ENCODE data around the gene DPP4. TPM values are rescaled to one million over a fixed set of nuclear protein-coding genes. Genes with fewer than 3 reads are reported as not detected.

Gene DPP4
- total and polyA plus RNA-seq, 2 of the 4 experiments (the other 2 are of a cell fraction), result 13.2 to 19.0 TPM

DNA sequence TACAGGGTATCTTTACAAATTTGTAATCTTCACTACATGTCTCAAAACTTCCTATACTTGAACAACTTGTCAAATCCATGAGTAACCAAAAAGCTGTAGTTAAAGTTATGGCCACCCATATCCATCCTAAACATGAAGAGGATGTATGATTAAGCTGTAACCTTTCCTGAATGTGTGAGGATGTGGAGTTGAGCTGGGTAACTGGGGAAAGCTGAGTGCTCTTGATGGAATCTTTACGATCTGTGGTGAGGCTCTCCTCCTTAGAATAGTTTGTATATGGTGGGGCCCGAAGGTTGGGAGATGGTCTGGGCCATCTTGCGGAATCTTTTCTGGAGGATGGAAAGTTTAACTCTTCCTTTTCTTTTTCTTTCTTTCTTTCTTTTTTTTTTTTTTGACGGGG lies 29.4 kb downstream of the DPP4 start:
- Histone ChIP-seq H4K20me1 (ENCODE audit: insufficient read depth, low read length) (no peaks in the 10 kb centered on the region), H2AK9ac (replicated peaks; ENCODE audit: low read depth, low read length, poor library complexity) (no peak overlapping the region), H2AK5ac (ENCODE audit: low read depth, low read length) (no peak overlapping the region), H3K9me1 (ENCODE audit: insufficient read depth, low read length) (no peaks in the 10 kb centered on the region), H4K8ac (ENCODE audit: low read depth in 2 of 2, low read length in 2 of 2) (no peak overlapping the region), H3K4me1 (ENCODE audit: control insufficient read depth, insufficient read depth, low read length) (no peaks in the 10 kb centered on the region), H3K23ac (ENCODE audit: low read depth, low read length) (no peak overlapping the region), H2BK15ac (ENCODE audit: low read depth, low read length) (no peak overlapping the region), H3K27me3 (ENCODE audit: control insufficient read depth, insufficient read depth, low read length) (no peaks in the 10 kb centered on the region), H3K9ac (ENCODE audit: low read depth, low read length) (no peak overlapping the region), H2BK20ac (ENCODE audit: low read depth, low read length) (no peak overlapping the region), H2BK5ac (ENCODE audit: low read depth, low read length, poor library complexity, severe bottlenecking) (no peak overlapping the region), H2AFZ (replicated peaks; ENCODE audit: low read length, poor library complexity) (no peak overlapping the region), H4K5ac (ENCODE audit: low read depth, low read length) (no peak overlapping the region), H3K18ac (ENCODE audit: low read depth, low read length) (no peak overlapping the region), H3K14ac (replicated peaks; ENCODE audit: low read depth, low read length) (no peak overlapping the region), H3K9me3 (ENCODE audit: control insufficient read depth, insufficient read depth, low read length) (no peaks in the 10 kb centered on the region), H4K91ac (ENCODE audit: insufficient read depth, low read depth, low read length) (no peak overlapping the region), H3K27ac (ENCODE audit: insufficient read depth, low read length) (no peak overlapping the region), H3K36me3 (ENCODE audit: control insufficient read depth, insufficient read depth, low read length) (peaks cover 18% of the 10 kb centered on the region), H3K79me1 (ENCODE audit: low read depth in 1 of 2, low read length in 2 of 2) (no peaks in the 10 kb centered on the region; a peak in 1 of 4 replicates), H3K4me2 (ENCODE audit: low read depth, low read length) (no peak overlapping the region), H2BK120ac (ENCODE audit: low read depth, low read length) (no peak overlapping the region), H3K4ac (ENCODE audit: low read depth, low read length) (no peak overlapping the region), H3K56ac (ENCODE audit: extremely low read depth, insufficient read depth, low read length) (no peak overlapping the region), H3K4me3 (ENCODE audit: insufficient read depth, low read depth, low read length) (no peak overlapping the region)
- dilution Hi-C loops (cut with HindIII; ENCODE audit: low sequenced_read_pairs, unreplicated experiment), result no loop called here
- CTCF ChIA-PET, result interaction anchor here (0.9 kb wide), 1 partner anchor 22 kb away, joined by 3 read pairs; no protein-coding TSS in a partner anchor
- DNase-seq, result no peak
- in situ Hi-C loops (cut with MboI; ENCODE audit: low sequenced_read_pairs), result no loop called here
- ATAC-seq (ENCODE audit: low read depth), result no peak
- no TSS peak for BruUV-seq (replicated peaks)
- no peak for TF ChIP-seq CHD1 (IDR thresholded peaks at IDR 0.05; ENCODE audit: low read depth, low read length)
- TF ChIP-seq, protein P1, sequence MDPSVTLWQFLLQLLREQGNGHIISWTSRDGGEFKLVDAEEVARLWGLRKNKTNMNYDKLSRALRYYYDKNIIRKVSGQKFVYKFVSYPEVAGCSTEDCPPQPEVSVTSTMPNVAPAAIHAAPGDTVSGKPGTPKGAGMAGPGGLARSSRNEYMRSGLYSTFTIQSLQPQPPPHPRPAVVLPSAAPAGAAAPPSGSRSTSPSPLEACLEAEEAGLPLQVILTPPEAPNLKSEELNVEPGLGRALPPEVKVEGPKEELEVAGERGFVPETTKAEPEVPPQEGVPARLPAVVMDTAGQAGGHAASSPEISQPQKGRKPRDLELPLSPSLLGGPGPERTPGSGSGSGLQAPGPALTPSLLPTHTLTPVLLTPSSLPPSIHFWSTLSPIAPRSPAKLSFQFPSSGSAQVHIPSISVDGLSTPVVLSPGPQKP (IDR thresholded peaks at IDR 0.05; ENCODE audit: borderline replicate concordance, low read depth, low read length), result no peak
- TF ChIP-seq POLR2A (IDR thresholded peaks at IDR 0.05; ENCODE audit: low read depth, low read length), result no peak
- no peak for TF ChIP-seq SMC3 (IDR thresholded peaks at IDR 0.05; ENCODE audit: low read depth, low read length)
- TF ChIP-seq NFE2L2 (IDR thresholded peaks at IDR 0.05; ENCODE audit: low read depth, low read length), result no peak
- TF ChIP-seq RAD21 (IDR thresholded peaks at IDR 0.05; ENCODE audit: low read length), result no peak
- POLR2A ChIA-PET (ENCODE audit: unreplicated experiment), result no interaction called here
- no CpG with 5 or more reads among the region's 4 CpGs for WGBS, 2 experiments (ENCODE audit: extremely low coverage in 2 of 2, insufficient read length in 1 of 2)
- intact Hi-C loops (cut with micrococcal nuclease), result no loop called here
